SK-N-SH (cell line): ENCODE data around the gene ZNF791. TPM values are rescaled to one million over a fixed set of nuclear protein-coding genes. Genes with fewer than 3 reads are reported as not detected.
"Not testable (repeated sequence)": the region's sequence is repeated elsewhere in the genome, so short reads cannot be mapped to it uniquely, and the experiment has no call there.

Experiments
- CTCF ChIA-PET: fragments of 300-600, 350-600 bp; formaldehyde crosslinking; extraction: SDS; loops from one replicate; lab custom pipeline; 2021; lab: Yijun Ruan, JAX
- POLR2A ChIA-PET: fragments of 350-600 bp; sonication (Branson Sonifier 250); formaldehyde crosslinking; extraction: SDS; loops from one replicate; lab custom pipeline; 2020; ENCODE audit warnings: antibody characterized with exemption, inconsistent platforms; lab: Yijun Ruan, JAX
- DNase-seq: peaks from one replicate; pipeline ENCODE4 v3.0.0; 2012
- H2AFZ ChIP-seq: fragments of 200-600 bp; sonication (generic); 2 replicates; pipeline ENCODE4 v1.8.1; 2016; ENCODE audit warnings: antibody characterized with exemption, mild to moderate bottlenecking, low read depth
- H3F3A ChIP-seq: fragments of 200-600 bp; sonication (generic); replicated peaks from 2 replicates; pipeline ENCODE3; 2016; ENCODE audit warnings: antibody characterized with exemption, mild to moderate bottlenecking; ENCODE audit not compliant: insufficient read depth
- H3K27ac ChIP-seq, 2 experiments: fragments of 200-500 bp in 1 of 2; fragments of 200-600 bp in 1 of 2; sonication (Bioruptor generic) in 1 of 2; sonication (generic), shearing (Covaris generic) in 1 of 2; 2 replicates each; pipeline versions ENCODE4 v1.5.1 to v1.6.1; 2014 to 2016; ENCODE audit warnings: low read depth in 2 of 2, inconsistent platforms in 1 of 2, low read length in 1 of 2, mild to moderate bottlenecking in 1 of 2, mixed read lengths in 1 of 2
- H3K27me3 ChIP-seq: fragments of 200-600 bp; sonication (generic), shearing (Covaris generic); 2 replicates; pipeline ENCODE4 v1.6.1; 2016; ENCODE audit warnings: mixed run types; ENCODE audit not compliant: insufficient read depth
- H3K36me3 ChIP-seq, 2 experiments: fragments of 200-500 bp in 1 of 2; fragments of 200-600 bp in 1 of 2; sonication (Bioruptor generic) in 1 of 2; sonication (generic) in 1 of 2; replicated peaks in 1 of 2; 2 replicates each; pipeline versions ENCODE3 to v1.5.1; 2014 to 2016; ENCODE audit warnings: low read length in 1 of 2, mild to moderate bottlenecking in 1 of 2; ENCODE audit not compliant: insufficient read depth in 2 of 2, control insufficient read depth in 1 of 2
- H3K4me1 ChIP-seq, 2 experiments: fragments of 200-500 bp in 1 of 2; fragments of 200-600 bp in 1 of 2; sonication (Bioruptor generic) in 1 of 2; sonication (generic), shearing (Covaris generic) in 1 of 2; 2 replicates each; pipeline versions ENCODE4 v1.5.1 to v1.6.1; 2014 to 2016; ENCODE audit warnings: low read depth in 1 of 2, low read length in 1 of 2, mixed run types in 1 of 2; ENCODE audit not compliant: insufficient read depth in 2 of 2, control insufficient read depth in 1 of 2
- H3K4me2 ChIP-seq: fragments of 200-600 bp; sonication (generic), shearing (Covaris generic); 2 replicates; pipeline ENCODE4 v1.6.1; 2017; ENCODE audit warnings: mixed run types
- H3K4me3 ChIP-seq, 2 experiments: fragments of 200-500 bp in 1 of 2; fragments of 200-600 bp in 1 of 2; sonication (Bioruptor generic) in 1 of 2; sonication (generic), shearing (Covaris generic) in 1 of 2; 2 replicates each; pipeline versions ENCODE4 v1.5.1 to v1.8.1; 2014 to 2016; ENCODE audit warnings: low read depth in 2 of 2, inconsistent platforms in 1 of 2, low read length in 1 of 2, mild to moderate bottlenecking in 1 of 2, mixed read lengths in 1 of 2, moderate library complexity in 1 of 2
- H3K79me2 ChIP-seq: fragments of 200-600 bp; sonication (generic); 2 replicates; pipeline ENCODE4 v1.8.1; 2017; ENCODE audit warnings: mild to moderate bottlenecking; ENCODE audit not compliant: insufficient read depth
- H3K9ac ChIP-seq: fragments of 200-600 bp; sonication (generic); 2 replicates; pipeline ENCODE4 v1.6.1; 2017; ENCODE audit warnings: mixed run types
- H3K9me2 ChIP-seq: fragments of 200-600 bp; sonication (generic); 2 replicates; pipeline ENCODE4 v1.6.1; 2017; ENCODE audit warnings: mixed run types
- H3K9me3 ChIP-seq: fragments of 200-600 bp; sonication (generic); 2 replicates; pipeline ENCODE4 v1.6.1; 2017; ENCODE audit warnings: mixed run types, mild to moderate bottlenecking, moderate library complexity
- H4K20me1 ChIP-seq: fragments of 200-600 bp; sonication (generic); 2 replicates; pipeline ENCODE4 v1.6.1; 2017; ENCODE audit warnings: mild to moderate bottlenecking, mixed run types; ENCODE audit not compliant: insufficient read depth
- CHD2 ChIP-seq: fragments of 150-350 bp; IDR thresholded peaks from 2 replicates; pipeline ENCODE4 v1.6.1; 2018; ENCODE audit warnings: low read length; ENCODE audit not compliant: partially characterized antibody
- CTCF ChIP-seq: fragments of 200-600 bp; sonication (generic); IDR thresholded peaks from 2 replicates; pipeline ENCODE4 v1.6.1; 2017; ENCODE audit warnings: antibody characterized with exemption, mild to moderate bottlenecking, moderate library complexity
- ELF1 ChIP-seq: IDR thresholded peaks from 2 replicates; pipeline ENCODE4 v1.4.0; 2012
- EP300 ChIP-seq, 2 experiments: IDR thresholded peaks; 2 replicates each; pipeline versions ENCODE4 v1.4.0 to v1.6.1; 2012; ENCODE audit warnings: borderline replicate concordance in 1 of 2, low read depth in 1 of 2, low read length in 1 of 2
- GATA2 ChIP-seq: sonication (generic); formaldehyde crosslinking; IDR thresholded peaks from 2 replicates; pipeline ENCODE4 v1.5.0; 2020; ENCODE audit warnings: mild to moderate bottlenecking, missing genetic modification reagents
- JUND ChIP-seq: IDR thresholded peaks from 2 replicates; pipeline ENCODE4 v1.4.0; 2012
- MXI1 ChIP-seq: IDR thresholded peaks from 2 replicates; pipeline ENCODE4 v1.6.1; 2012; ENCODE audit warnings: mild to moderate bottlenecking, low read depth, low read length, improper control_type of control experiment
- NFIC ChIP-seq: IDR thresholded peaks from 2 replicates; pipeline ENCODE4 v1.4.0; 2012; ENCODE audit warnings: borderline replicate concordance
- POLR2AphosphoS5 ChIP-seq: IDR thresholded peaks from 2 replicates; pipeline ENCODE4 v1.6.1; 2012; ENCODE audit warnings: low read depth, low read length
- RAD21 ChIP-seq: IDR thresholded peaks from 2 replicates; pipeline ENCODE4 v1.6.1; 2012; ENCODE audit warnings: mild to moderate bottlenecking, low read length
- RCOR1 ChIP-seq: fragments of 150-350 bp; IDR thresholded peaks from 2 replicates; pipeline ENCODE4 v1.6.1; 2017; ENCODE audit warnings: antibody characterized with exemption, low read length
- RXRA ChIP-seq: IDR thresholded peaks from 2 replicates; pipeline ENCODE4 v1.4.0; 2012; ENCODE audit warnings: low read depth, mild to moderate bottlenecking, borderline replicate concordance
- TAF1 ChIP-seq: IDR thresholded peaks from 2 replicates; pipeline ENCODE4 v1.6.1; 2012; ENCODE audit warnings: low read depth, mild to moderate bottlenecking, low read length, moderate library complexity, borderline replicate concordance
- TCF12 ChIP-seq: IDR thresholded peaks from 2 replicates; pipeline ENCODE4 v1.4.0; 2012
- TEAD4 ChIP-seq: IDR thresholded peaks from 2 replicates; pipeline ENCODE4 v1.4.0; 2012; ENCODE audit warnings: mild to moderate bottlenecking, borderline replicate concordance; ENCODE audit not compliant: insufficient read depth
- YY1 ChIP-seq: IDR thresholded peaks from 2 replicates; pipeline ENCODE4 v1.4.0; 2012; ENCODE audit warnings: low read depth, mild to moderate bottlenecking
- ZBTB33 ChIP-seq: IDR thresholded peaks from 2 replicates; pipeline ENCODE4 v1.4.0; 2012; ENCODE audit warnings: low read depth, borderline replicate concordance
- WGBS: methylation state at CpG from one replicate; pipeline ENCODE4 v1.1.6; 2017; ENCODE audit warnings: low lambda C conversion rate; 5-methylcytosine and 5-hydroxymethylcytosine counted together
- polyA plus RNA-seq, 3 experiments: library from polyadenylated mRNA; depleted of rRNA; stranded (reverse); fragments of >200 nt; gene quantifications; 2 replicates each; pipeline ENCODE4 v1.2.3, GENCODE V29; 2012
- TF ChIP-seq, protein P1 (sequence below): IDR thresholded peaks from 2 replicates; pipeline ENCODE4 v1.4.0; 2012; ENCODE audit warnings: low read depth

ZNF791 gene
- polyA plus RNA-seq, 1 of the 3 experiments (the other 2 are of a cell fraction) = 8.9 TPM

DNA sequence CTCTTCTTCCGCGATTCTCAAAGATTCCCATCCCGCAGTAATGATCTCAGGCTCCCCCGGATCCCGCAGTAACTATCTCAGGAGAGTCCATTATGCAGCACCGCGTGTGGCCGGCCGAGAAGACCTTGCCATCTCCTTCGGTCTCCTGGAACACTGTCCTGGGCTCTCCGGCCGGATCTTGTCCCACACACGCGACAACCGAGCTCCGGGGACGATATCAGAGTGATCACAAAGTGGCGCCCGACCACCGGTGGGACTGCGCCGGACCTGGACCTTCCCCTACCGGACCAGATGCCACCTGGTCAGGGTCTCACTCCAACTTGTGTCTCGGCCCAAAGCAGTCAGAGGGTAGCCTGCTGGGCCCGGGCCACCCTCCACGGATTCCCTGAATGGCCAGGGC is 31.8 kb downstream of the ZNF791 start:
- Histone ChIP-seq H4K20me1 (no peaks in the 10 kb centered on the region), H3K4me1 (peaks cover 0 to 5% of the 10 kb centered on the region in 2 experiments; a peak in 1 of 4 replicates), H3K9ac (no peak overlapping the region), H3K4me2 (no peak overlapping the region), H3F3A (no peaks in the 10 kb centered on the region), H3K27ac (no peak overlapping the region), H3K9me3 (no peaks in the 10 kb centered on the region), H3K79me2 (no peaks in the 10 kb centered on the region), H3K36me3 (no peaks in the 10 kb centered on the region), H2AFZ (no peak overlapping the region), H3K4me3 (no peak overlapping the region), H3K9me2 (no peaks in the 10 kb centered on the region), H3K27me3 (no peaks in the 10 kb centered on the region)
- no peak for DNase-seq
- WGBS = 91% methylated on average over 19 of the region's 26 CpGs
- ChIA-PET POLR2A (no interaction called here), CTCF (interaction anchor here (0.8 to 1.9 kb wide), 2 partner anchors 29 to 845 kb away, joined by 3 to 8 read pairs; no protein-coding TSS in a partner anchor)
- TF ChIP-seq, protein P1, sequence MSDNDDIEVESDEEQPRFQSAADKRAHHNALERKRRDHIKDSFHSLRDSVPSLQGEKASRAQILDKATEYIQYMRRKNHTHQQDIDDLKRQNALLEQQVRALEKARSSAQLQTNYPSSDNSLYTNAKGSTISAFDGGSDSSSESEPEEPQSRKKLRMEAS = no peak
- TF ChIP-seq POLR2AphosphoS5 (no peak), CTCF (no peak), RAD21 (no peak), JUND (no peak), YY1 (no peak), GATA2 (CRISPR knock-in tag) (no peak), ELF1 (no peak), RXRA (no peak), MXI1 (no peak), TAF1 (no peak), ZBTB33 (no peak), RCOR1 (no peak), NFIC (no peak), TCF12 (no peak), TEAD4 (no peak), EP300 (IDR thresholded peaks at IDR 0.05; ENCODE audit: borderline replicate concordance in 1 of 2, low read depth in 1 of 2, low read length in 1 of 2) (no peak), CHD2 (no peak)

DNA sequence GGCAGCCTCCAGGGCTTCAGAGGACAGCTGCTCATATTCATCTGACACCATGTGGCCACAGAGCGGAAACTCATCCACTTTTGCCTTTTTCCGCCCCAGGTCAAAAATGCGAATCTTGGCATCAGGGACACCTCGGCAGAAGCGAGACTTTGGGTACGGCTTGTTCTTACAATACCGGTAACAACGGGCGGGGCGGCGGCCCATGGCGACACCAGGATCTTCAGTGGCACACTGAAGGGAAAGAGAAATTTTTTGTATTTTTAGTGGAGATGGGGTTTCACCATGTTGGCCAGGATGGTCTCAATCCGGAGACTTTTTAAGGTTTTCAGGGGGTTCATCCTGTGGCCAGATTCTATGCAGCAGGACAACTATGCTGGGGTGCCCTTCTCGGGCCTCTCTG is 33.0 kb downstream of the ZNF791 start:
- POLR2A ChIA-PET, H3K9me2 ChIP-seq, H3K4me2 ChIP-seq, H3K27ac ChIP-seq, H3K4me3 ChIP-seq, H3K27me3 ChIP-seq, H3K9me3 ChIP-seq, H3K79me2 ChIP-seq, H2AFZ ChIP-seq, CTCF ChIA-PET, DNase-seq, H3F3A ChIP-seq, H4K20me1 ChIP-seq, H3K36me3 ChIP-seq, H3K9ac ChIP-seq: not testable (repeated sequence)
- WGBS = 94% methylated on average over 14 of the region's 14 CpGs
- H3K4me1 ChIP-seq = peaks cover 0 to 13% of the 10 kb centered on the region in 2 experiments; a peak in 1 of 4 replicates
